CD8-positive, alpha-beta memory T cell (primary cell): ENCODE results near the gene CACHD1. TPM values are rescaled to one million over a fixed set of nuclear protein-coding genes. Genes with fewer than 3 reads are reported as not detected.

ENCODE experiments used
- CTCF ChIA-PET: fragments of 350-600 bp; sonication (Branson Sonifier 250); formaldehyde crosslinking; loops from one replicate; lab custom pipeline; 2021; ENCODE audit warnings: antibody characterized with exemption; lab: Charles Lee
- POLR2A ChIA-PET: fragments of 350-600 bp; sonication (Branson Sonifier 250); formaldehyde crosslinking; loops from one replicate; lab custom pipeline; 2021; ENCODE audit warnings: antibody characterized with exemption; lab: Charles Lee
- DNase-seq, 5 donors: peaks; one replicate each; pipeline versions ENCODE4 v3.0.0 to v3.0.0-alpha.2; 2020 to 2022; ENCODE audit warnings: mixed read lengths in 1 of 5
- H3K27ac ChIP-seq: one replicate; pipeline ENCODE4 v1.7.0; 2013; ENCODE audit warnings: low read depth, mild to moderate bottlenecking, low read length, moderate library complexity
- H3K27me3 ChIP-seq: 2 replicates; pipeline ENCODE4 v1.7.0; 2013; ENCODE audit warnings: low read length, mild to moderate bottlenecking; ENCODE audit not compliant: insufficient read depth, poor library complexity, severe bottlenecking
- H3K36me3 ChIP-seq: 2 replicates; pipeline ENCODE4 v1.7.0; 2013; ENCODE audit warnings: mild to moderate bottlenecking, low read length, moderate library complexity; ENCODE audit not compliant: insufficient read depth
- H3K4me1 ChIP-seq: 2 replicates; pipeline ENCODE4 v1.7.0; 2013; ENCODE audit warnings: mild to moderate bottlenecking, low read length, moderate library complexity; ENCODE audit not compliant: insufficient read depth
- H3K4me3 ChIP-seq: 2 replicates; pipeline ENCODE4 v1.7.0; 2013; ENCODE audit warnings: mild to moderate bottlenecking, low read length
- H3K9me3 ChIP-seq: 2 replicates; pipeline ENCODE4 v1.7.0; 2013; ENCODE audit warnings: mild to moderate bottlenecking, low read length
- H3K27ac Mint-ChIP-seq, 8 donors: one replicate each; pipeline ENCODE4 v1.8.0; 2020 to 2021; ENCODE audit warnings: mixed read lengths in 8 of 8, mild to moderate bottlenecking in 6 of 8, inconsistent platforms in 3 of 8, moderate library complexity in 3 of 8
- H3K27me3 Mint-ChIP-seq, 2 donors: one replicate each; pipeline ENCODE4 v1.8.0; 2020 to 2021; ENCODE audit warnings: mixed read lengths in 2 of 2, mild to moderate bottlenecking in 1 of 2, moderate library complexity in 1 of 2
- H3K36me3 Mint-ChIP-seq, 3 donors: one replicate each; pipeline ENCODE4 v1.8.0; 2020 to 2021; ENCODE audit warnings: mixed read lengths in 3 of 3, inconsistent platforms in 1 of 3, mild to moderate bottlenecking in 1 of 3
- H3K4me1 Mint-ChIP-seq, 3 donors: one replicate each; pipeline ENCODE4 v1.8.0; 2020 to 2021; ENCODE audit warnings: mixed read lengths in 3 of 3, inconsistent platforms in 1 of 3, mild to moderate bottlenecking in 1 of 3
- H3K4me3 Mint-ChIP-seq, 7 donors: one replicate each; pipeline ENCODE4 v1.8.0; 2020 to 2021; ENCODE audit warnings: mixed read lengths in 7 of 7, mild to moderate bottlenecking in 6 of 7, moderate library complexity in 4 of 7, inconsistent platforms in 2 of 7
- H3K9me3 Mint-ChIP-seq, 5 donors: one replicate each; pipeline ENCODE4 v1.8.0; 2020 to 2022; ENCODE audit warnings: mixed read lengths in 5 of 5, mild to moderate bottlenecking in 3 of 5, moderate library complexity in 2 of 5, inconsistent platforms in 1 of 5
- polyA plus RNA-seq: library from polyadenylated mRNA; unstranded; fragments of 300-500 nt; fragmentation: Illumina TruSeq; gene quantifications from one replicate; pipeline ENCODE4 v1.2.3, GENCODE V29; 2021
- total RNA-seq, 2 experiments: library from RNA; stranded (reverse); gene quantifications; one replicate each; pipeline ENCODE4 v1.2.3, GENCODE V29; 2021

CACHD1 gene
- total and polyA plus RNA-seq, 3 experiments from 2014 or later = 0.35 TPM; not detected in 1

GRCh38 chr1:64482720-64483119 lies 12.8 kb downstream of the CACHD1 start:
- Histone ChIP-seq H3K9me3 (no peaks in the 10 kb centered on the region), H3K27ac (no peak overlapping the region), H3K4me3 (no peak overlapping the region), H3K4me1 (no peaks in the 10 kb centered on the region), H3K36me3 (no peaks in the 10 kb centered on the region), H3K27me3 (no peaks in the 10 kb centered on the region)
- H3K4me1 Mint-ChIP-seq = no peaks in the 10 kb centered on the region
- ChIA-PET POLR2A (no interaction called here), CTCF (no interaction called here)
- H3K27me3 Mint-ChIP-seq = peaks cover 11 to 29% of the 10 kb centered on the region in 2 donors
- no peak overlapping the region for H3K4me3 Mint-ChIP-seq
- no peaks in the 10 kb centered on the region for H3K36me3 Mint-ChIP-seq
- H3K9me3 Mint-ChIP-seq = no peaks in the 10 kb centered on the region
- no peak for DNase-seq
- no peak overlapping the region for H3K27ac Mint-ChIP-seq

GRCh38 chr1:64483731-64484414 lies 13.9 kb downstream of the CACHD1 start:
- CTCF ChIA-PET = no interaction called here
- H3K4me1 ChIP-seq = no peaks in the 10 kb centered on the region
- H3K9me3 ChIP-seq = no peaks in the 10 kb centered on the region
- H3K4me3 Mint-ChIP-seq = no peak overlapping the region
- DNase-seq = no peak
- no peaks in the 10 kb centered on the region for H3K36me3 Mint-ChIP-seq
- H3K9me3 Mint-ChIP-seq = no peaks in the 10 kb centered on the region
- H3K4me3 ChIP-seq = no peak overlapping the region
- H3K4me1 Mint-ChIP-seq = no peaks in the 10 kb centered on the region
- no peak overlapping the region for H3K27ac Mint-ChIP-seq
- H3K27me3 Mint-ChIP-seq = peaks cover 11 to 29% of the 10 kb centered on the region in 2 donors
- no peaks in the 10 kb centered on the region for H3K27me3 ChIP-seq
- no peaks in the 10 kb centered on the region for H3K36me3 ChIP-seq
- no peak overlapping the region for H3K27ac ChIP-seq
- POLR2A ChIA-PET = no interaction called here

- Histone ChIP-seq H3K27me3 (no peaks in the 10 kb centered on the region), H3K27ac (no peak overlapping the region), H3K4me1 (no peaks in the 10 kb centered on the region), H3K9me3 (no peaks in the 10 kb centered on the region), H3K36me3 (no peaks in the 10 kb centered on the region), H3K4me3 (no peak overlapping the region)
- Mint-ChIP-seq H3K9me3 (no peaks in the 10 kb centered on the region), H3K36me3 (no peaks in the 10 kb centered on the region), H3K27ac (no peak overlapping the region), H3K4me3 (no peak overlapping the region), H3K27me3 (peaks cover 11 to 37% of the 10 kb centered on the region in 2 donors), H3K4me1 (no peaks in the 10 kb centered on the region)
- CTCF ChIA-PET = no interaction called here
- no peak for DNase-seq
- POLR2A ChIA-PET = no interaction called here
These were observed 14.7 kb downstream of the CACHD1 start for GRCh38 chr1:64484651-64485050.

GRCh38 chr1:64486193-64486592 lies 16.3 kb downstream of the CACHD1 start:
- Histone ChIP-seq H3K4me3 (no peak overlapping the region), H3K9me3 (no peaks in the 10 kb centered on the region), H3K27ac (no peak overlapping the region), H3K4me1 (no peaks in the 10 kb centered on the region), H3K27me3 (no peaks in the 10 kb centered on the region), H3K36me3 (no peaks in the 10 kb centered on the region)
- Mint-ChIP-seq H3K27me3 (peaks cover 11 to 41% of the 10 kb centered on the region in 2 donors), H3K36me3 (no peaks in the 10 kb centered on the region), H3K4me1 (no peaks in the 10 kb centered on the region), H3K9me3 (no peaks in the 10 kb centered on the region), H3K27ac (no peak overlapping the region), H3K4me3 (no peak overlapping the region)
- no peak for DNase-seq
- CTCF ChIA-PET = no interaction called here
- POLR2A ChIA-PET = no interaction called here

GRCh38 chr1:64487061-64487460 lies 17.1 kb downstream of the CACHD1 start:
- no peaks in the 10 kb centered on the region for H3K4me1 ChIP-seq
- POLR2A ChIA-PET = no interaction called here
- H3K9me3 ChIP-seq = no peaks in the 10 kb centered on the region
- H3K27ac ChIP-seq = no peak overlapping the region
- no peaks in the 10 kb centered on the region for H3K36me3 Mint-ChIP-seq
- no peak overlapping the region for H3K4me3 ChIP-seq
- H3K27me3 ChIP-seq = no peaks in the 10 kb centered on the region
- CTCF ChIA-PET = no interaction called here
- H3K4me1 Mint-ChIP-seq = no peaks in the 10 kb centered on the region
- H3K9me3 Mint-ChIP-seq = no peaks in the 10 kb centered on the region
- no peak overlapping the region for H3K4me3 Mint-ChIP-seq
- H3K27me3 Mint-ChIP-seq = peaks cover 7 to 41% of the 10 kb centered on the region in 2 donors
- no peaks in the 10 kb centered on the region for H3K36me3 ChIP-seq
- no peak overlapping the region for H3K27ac Mint-ChIP-seq
- no peak for DNase-seq

GRCh38 chr1:64488862-64489261 lies 18.9 kb downstream of the CACHD1 start:
- Mint-ChIP-seq H3K4me1 (no peaks in the 10 kb centered on the region), H3K27ac (no peak overlapping the region), H3K4me3 (no peak overlapping the region), H3K9me3 (no peaks in the 10 kb centered on the region), H3K27me3 (peaks cover 8 to 52% of the 10 kb centered on the region in 2 donors), H3K36me3 (no peaks in the 10 kb centered on the region)
- POLR2A ChIA-PET = no interaction called here
- H3K27me3 ChIP-seq = no peaks in the 10 kb centered on the region
- H3K9me3 ChIP-seq = no peaks in the 10 kb centered on the region
- H3K36me3 ChIP-seq = no peaks in the 10 kb centered on the region
- H3K4me3 ChIP-seq = no peak overlapping the region
- no peak overlapping the region for H3K27ac ChIP-seq
- CTCF ChIA-PET = no interaction called here
- no peak for DNase-seq
- H3K4me1 ChIP-seq = no peaks in the 10 kb centered on the region

- no peaks in the 10 kb centered on the region for H3K27me3 ChIP-seq
- CTCF ChIA-PET = no interaction called here
- no peak overlapping the region for H3K27ac ChIP-seq
- H3K9me3 ChIP-seq = no peaks in the 10 kb centered on the region
- no peak overlapping the region for H3K4me3 ChIP-seq
- peaks cover 4 to 56% of the 10 kb centered on the region in 2 donors for H3K27me3 Mint-ChIP-seq
- H3K4me3 Mint-ChIP-seq = no peak overlapping the region
- POLR2A ChIA-PET = no interaction called here
- H3K4me1 Mint-ChIP-seq = no peaks in the 10 kb centered on the region
- no peaks in the 10 kb centered on the region for H3K4me1 ChIP-seq
- no peak for DNase-seq
- no peaks in the 10 kb centered on the region for H3K9me3 Mint-ChIP-seq
- H3K27ac Mint-ChIP-seq = no peak overlapping the region
- no peaks in the 10 kb centered on the region for H3K36me3 Mint-ChIP-seq
- H3K36me3 ChIP-seq = no peaks in the 10 kb centered on the region
These were observed 19.8 kb downstream of the CACHD1 start for GRCh38 chr1:64489707-64490106.

GRCh38 chr1:64490213-64490818 lies 20.4 kb downstream of the CACHD1 start:
- no peak for DNase-seq
- ChIA-PET CTCF (no interaction called here), POLR2A (no interaction called here)
- Histone ChIP-seq H3K36me3 (no peaks in the 10 kb centered on the region), H3K4me1 (no peaks in the 10 kb centered on the region), H3K27me3 (no peaks in the 10 kb centered on the region), H3K9me3 (no peaks in the 10 kb centered on the region), H3K27ac (no peak overlapping the region), H3K4me3 (no peak overlapping the region)
- no peak overlapping the region for H3K27ac Mint-ChIP-seq
- no peaks in the 10 kb centered on the region for H3K4me1 Mint-ChIP-seq
- no peak overlapping the region for H3K4me3 Mint-ChIP-seq
- H3K27me3 Mint-ChIP-seq = peaks cover 4 to 54% of the 10 kb centered on the region in 2 donors
- no peaks in the 10 kb centered on the region for H3K9me3 Mint-ChIP-seq
- H3K36me3 Mint-ChIP-seq = no peaks in the 10 kb centered on the region
